Stimulated activated CD8-positive, alpha-beta memory T cell treated with anti-CD3 and anti-CD28 coated beads, Interleukin-4, amount 100 ng/mL, for 1 hour (primary cell): Measurements from ENCODE around the gene CCN5.
"Not testable (repeated sequence)": the region's sequence is repeated elsewhere in the genome, so short reads cannot be mapped to it uniquely, and the experiment has no call there.

Source experiments
- DNase-seq, 2 donors: peaks; one replicate each; pipeline ENCODE4 v3.0.0-alpha.2; 2020; ENCODE audit warnings: low read depth in 2 of 2, low spot score in 1 of 2

CCN5 gene

DNA sequence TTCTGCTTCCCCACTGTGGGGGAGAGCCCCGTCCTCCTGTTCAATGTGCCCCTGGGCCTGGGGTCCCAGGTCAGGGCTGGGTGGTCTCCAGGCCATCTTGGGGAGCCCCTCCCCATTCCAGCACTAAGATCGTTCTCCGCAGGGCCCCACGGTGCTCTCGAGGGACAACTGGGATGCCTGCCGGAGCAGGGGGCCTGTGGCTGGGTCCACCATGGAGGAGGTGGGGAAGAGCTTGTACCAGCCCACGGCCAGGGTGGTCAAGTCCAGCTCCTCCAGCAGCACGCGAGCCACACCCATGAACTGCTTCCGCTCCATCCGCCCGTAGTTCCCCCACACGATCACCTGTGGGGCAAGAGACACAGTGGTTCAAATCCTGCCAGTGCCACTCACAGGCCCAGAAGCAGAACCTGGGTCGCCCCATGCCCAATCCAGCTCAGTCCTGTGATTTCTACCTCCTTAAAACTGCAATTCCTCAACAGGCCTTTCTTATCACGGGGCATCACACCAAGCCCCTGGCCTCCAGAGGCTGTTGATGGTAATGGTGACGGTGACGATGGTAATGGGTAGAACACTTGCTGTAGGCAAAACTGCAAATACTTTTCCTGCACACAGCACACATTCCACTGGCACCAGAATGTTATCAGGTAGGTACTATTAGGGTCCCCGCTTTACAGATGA, 41.0 kb downstream of the CCN5 start:
- DNase-seq, result no peak

DNA sequence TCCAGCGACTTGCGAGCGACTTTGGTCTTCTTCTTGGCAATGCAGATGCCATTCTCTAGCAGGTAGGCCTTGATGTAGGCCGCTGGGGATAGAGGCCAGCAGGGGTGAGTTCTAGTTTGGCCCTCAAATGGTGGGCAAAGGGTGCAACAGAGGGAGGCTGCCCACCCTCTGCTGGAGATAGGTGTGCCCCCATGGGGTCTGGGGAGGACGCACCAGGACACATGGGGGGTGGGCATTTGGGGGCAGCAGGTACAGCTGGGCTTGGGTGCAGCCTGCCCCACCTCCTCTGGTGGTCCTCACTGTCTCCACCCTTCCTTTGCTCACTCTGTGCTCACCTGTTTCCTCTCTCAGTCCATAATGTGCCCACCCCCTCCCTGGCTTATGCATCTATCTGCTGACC, 41.8 kb downstream of the CCN5 start:
- DNase-seq, result no peak

DNA sequence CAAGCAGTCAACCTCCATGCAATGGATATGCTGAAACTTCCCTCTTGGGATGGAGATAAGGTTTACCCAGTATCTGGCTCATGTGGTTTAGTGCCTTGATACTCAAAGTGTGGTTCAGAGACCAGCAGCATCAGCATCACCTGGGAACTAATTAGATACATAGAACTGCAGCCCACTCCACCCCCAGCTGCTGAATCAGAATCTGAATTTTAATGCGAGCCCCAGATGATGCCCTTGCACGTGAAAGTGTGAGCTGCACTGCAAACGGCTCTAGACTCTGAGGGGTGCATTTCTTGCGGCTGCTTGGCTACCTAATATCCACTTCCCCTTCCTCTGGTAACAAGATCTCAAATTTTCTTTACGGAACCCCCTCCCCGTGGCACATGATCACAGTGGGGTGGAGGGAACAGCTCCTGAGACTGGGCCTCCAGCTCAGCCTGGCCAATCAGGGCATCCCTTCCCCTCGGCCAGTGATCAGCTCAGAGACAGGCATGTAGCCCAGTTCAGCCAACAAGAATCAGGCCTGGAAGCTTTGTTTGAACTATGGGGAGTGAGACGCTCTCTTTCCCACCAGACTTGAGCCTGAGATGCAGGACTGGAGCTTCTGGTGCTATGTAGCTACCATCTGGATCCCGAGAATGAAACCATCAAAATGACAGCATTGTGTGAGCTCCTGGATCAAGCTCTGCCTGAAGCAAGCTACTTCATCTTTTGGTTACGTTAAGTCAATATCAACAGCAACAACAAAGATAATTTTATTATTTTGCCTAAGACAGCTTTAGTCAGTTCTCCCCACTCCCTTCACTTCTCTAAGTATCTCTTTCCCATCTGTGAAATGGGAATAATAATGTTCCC, 43.3 kb downstream of the CCN5 start:
- no peak for DNase-seq

DNA sequence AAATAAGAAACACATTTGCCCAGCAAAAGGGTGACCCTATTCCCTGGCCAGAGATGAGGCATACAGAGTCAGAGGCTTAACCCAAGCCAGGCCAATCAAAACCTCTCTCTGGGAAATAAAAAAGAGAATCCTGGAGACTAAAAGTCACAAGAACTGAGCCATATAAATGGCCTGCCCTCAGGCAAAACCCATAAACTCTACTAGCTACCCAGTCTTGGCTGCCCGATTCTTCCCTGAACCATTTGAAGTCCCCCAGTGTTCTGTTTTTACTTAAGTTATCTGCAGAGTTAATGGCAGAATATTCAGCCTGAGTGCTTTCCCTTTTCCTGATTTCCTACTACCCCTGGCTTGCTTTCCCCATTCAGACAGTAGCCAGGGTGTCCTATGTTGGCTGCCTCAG, 44.4 kb downstream of the CCN5 start:
- DNase-seq, result no peak

DNA sequence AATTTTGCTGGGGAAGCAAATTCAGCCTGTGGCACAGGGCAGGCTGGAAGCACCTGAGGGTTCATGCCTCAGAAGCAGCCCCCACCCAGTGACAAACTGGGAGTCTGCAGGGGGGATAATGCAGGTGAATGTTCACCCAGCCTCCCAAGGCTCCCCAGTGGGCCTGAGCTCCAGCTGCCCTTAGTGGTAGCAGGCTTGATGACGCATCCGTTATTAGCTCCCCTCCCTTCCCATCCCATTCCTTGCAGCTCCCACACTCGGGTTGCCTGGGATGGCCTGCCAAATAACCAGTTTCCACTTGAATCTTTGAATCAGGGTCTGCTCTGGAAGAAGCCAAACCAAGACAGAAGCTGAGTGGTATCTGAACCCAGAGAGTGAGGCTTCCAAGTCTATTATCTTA, 46.3 kb downstream of the CCN5 start:
- DNase-seq, result no peak

DNA sequence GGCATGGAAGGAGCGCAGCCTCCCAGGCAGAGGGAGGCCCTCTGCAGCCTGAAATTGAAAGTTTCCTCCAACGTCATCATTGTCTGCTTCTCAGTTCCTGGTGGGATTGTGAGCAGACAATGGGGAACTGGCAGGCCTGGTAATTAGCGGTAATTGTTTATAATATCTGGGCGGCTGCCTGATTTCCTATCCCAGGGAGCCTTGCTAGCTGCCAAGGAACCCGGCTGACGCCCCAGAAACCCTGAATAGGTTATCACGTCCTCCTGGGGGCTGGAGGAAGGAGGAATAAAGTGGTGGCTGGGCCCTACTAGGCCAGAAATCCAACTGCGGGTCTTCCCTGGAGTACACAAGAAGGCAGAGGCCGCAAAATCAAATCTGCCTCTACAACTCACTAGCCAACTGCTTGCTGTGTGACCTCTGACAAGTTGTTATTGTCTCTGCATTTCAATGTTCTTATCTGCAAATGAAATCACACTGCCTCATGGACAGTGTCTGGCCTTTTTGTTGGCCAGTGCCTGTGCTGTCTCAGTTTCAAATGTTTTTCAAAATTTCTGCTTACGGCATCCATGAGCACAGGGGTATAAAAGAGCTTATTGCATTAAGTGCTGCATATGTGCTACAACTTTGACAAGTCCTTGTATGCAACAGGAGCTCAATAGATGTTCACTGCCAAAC, 47.4 kb downstream of the CCN5 start:
- no peak for DNase-seq

DNA sequence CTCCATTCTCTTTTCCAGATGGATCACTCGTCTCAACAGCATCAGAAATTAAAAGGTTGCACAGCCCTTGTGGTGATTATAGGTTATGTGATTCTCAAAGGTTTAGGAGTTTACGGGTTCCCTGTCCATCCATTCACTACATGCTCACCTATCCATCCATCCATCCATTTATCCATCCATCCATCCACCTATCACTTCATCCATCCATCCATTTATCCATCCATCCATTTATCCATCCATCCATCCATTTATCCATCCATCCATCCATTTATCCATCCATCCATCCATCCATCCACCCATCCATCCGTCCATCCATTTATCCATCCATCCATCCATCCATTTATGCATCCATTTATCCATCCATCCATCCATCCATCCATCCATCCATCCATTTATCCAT, 48.6 kb downstream of the CCN5 start:
- DNase-seq, result not testable (repeated sequence)

DNA sequence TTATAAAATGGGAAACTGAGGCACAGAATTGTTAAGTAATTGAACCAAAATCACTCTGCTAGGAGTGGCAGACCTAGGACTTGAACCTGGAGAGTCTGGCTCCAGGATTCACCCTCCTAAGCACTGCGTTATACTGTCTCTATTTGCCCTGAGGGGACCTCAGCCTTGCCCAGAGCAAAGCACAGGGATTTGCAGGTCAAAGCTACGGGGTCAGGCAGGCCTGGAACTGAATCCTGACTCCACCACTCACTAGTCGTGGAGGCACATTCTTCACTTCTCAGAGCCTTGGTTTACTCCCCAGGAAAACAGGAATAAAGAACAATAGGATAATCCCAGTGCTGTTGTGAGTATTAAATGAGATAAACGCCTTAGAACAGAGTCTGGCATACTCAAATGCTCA, 49.9 kb downstream of the CCN5 start:
- no peak for DNase-seq

DNA sequence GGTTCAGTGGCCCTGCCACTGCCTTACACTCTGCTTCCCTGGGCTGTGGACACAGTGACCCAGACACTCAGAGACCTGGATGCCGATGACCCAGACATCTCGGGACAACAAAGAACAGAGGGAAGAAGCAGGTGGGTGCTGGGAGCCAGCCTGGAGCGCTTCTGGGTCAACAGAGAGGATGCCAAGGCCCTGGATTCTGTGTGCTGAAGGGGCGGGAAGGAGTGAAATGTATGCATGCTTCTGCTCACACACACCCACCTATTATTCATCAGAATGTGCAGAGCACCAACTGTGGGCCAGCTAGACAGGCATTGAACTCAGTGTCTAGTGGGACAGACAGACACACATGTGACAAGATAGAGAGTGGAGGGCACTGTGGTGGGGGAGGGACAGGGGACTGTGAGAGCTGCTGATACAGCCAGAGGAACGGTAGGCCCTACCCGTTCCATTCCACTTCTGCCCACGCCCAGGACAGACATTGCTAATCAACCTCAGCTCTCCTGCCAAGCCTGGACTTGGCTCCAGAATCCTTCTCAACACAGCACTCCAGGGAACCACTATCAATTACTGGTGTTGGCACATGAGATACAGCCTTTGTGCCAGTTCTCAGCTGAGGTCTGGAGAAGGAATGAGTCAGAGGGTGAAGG, 50.7 kb downstream of the CCN5 start:
- DNase-seq, result no peak

DNA sequence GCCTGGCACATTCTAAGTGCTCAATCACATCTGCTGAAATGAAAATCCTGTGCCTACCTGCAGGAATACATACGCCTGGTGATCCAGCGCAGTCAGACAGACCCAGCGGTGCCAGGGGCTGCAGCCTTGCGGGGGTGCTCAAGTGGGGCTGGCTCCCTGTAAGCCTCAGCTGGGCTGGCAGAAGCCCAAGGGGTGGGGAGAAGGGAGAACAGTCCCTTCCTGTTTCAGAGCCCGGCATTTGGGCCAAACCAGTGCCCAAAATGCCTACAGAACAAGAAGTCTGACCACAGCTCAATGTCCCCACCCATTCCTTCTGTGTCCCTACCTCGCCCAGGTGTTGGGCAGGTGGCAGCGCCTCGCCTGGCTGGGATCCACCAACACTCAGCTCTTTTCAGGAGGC, 53.1 kb downstream of the CCN5 start:
- no peak for DNase-seq

DNA sequence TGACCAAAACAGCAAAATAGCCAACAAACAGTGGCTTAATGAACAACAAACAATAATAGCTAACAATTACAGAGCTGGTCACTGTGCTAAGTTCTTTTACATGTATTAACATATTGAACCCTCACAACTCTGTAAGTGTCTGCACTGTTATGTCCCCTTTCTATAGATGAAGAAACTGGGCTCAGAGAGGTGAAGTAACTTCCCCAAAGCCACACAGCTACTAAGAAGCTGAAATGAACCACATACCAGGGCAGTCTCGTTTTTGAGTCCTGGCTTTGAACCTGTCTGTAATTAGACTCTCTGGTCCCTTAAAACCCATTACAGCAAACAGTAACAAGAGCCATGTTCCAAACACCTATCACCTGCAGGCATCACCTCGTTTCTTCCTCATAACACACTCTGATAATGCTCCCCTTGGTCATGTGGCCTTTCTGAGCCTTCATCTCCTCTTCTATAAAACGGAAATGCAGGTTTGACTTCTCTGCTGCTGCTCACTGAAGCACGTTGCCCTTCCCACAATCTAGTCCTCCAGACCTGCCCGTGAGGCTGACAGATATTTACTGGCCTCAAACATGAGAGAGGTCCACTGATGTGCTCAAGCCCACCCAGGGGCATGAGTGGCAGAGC, 53.8 kb downstream of the CCN5 start:
- DNase-seq, result no peak

DNA sequence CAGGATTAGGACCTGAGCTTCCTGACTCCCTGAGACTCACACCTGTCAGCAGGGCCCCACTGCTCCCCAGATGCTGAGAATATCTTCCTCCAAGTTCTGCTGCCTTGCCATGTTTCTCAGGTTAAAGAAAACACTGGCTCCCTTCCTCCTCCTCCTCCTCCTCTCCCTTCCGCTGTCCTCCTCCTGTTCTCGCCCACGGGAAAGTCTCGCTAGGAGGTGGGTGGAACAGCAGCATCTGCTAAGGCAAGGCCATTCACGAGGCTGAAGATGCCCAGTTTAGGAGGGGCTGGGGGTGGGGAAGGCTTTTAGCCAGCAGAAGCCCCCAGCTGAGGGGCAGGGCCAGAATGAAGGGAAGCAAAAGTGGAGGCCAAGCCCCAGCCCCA, 54.3 kb downstream of the CCN5 start:
- no peak for DNase-seq

DNA sequence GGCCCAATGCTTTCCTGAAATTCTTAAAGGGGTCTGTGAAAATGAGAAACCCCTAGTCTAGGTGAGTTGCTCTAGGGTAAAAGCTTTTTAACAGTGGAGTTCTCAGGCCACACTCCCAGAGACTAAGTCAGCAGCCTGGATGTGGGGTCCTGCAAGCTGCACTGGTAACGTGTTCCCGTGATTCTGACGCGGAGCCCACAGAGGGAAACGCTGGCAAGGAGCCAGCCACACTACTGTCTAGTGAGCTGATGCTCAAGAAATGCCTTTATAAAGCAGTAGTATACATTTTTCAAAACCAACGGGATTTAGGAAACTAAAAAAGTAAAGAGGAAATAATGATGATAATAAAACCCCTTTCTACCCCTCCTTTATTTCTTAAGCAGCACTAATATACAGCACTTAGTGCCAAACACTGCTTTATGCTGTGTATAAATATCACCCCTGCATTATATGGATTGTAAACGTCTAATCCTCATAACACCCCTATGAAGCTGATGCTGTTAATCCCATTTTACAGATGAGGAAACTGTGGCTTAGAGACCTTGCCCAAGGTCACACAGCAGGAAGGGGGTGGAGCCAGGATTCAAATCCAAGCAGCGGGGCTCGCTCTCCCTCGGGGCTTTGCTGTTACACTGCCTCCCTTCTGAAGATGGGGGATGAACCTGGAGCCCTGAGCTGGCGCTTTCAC, 55.5 kb downstream of the CCN5 start:
- DNase-seq, result no peak

DNA sequence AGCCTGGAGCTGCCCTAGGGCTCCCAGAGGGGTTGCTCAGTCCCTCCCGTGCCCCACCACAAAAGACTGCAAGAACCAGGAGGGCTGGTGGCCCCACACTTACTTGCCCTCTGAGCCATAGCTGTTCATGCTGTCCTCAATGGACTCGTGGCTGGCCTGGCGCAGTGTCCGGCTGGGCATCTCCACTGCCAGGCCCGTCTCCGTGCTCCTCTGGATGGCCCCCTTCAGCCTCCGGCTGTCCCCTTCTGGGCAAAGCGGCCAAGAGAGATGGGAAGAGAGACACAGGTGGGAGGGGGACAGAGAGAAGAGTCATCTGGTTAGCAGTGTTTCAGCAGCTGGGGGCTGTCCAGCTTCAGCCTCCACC, 56.0 kb downstream of the CCN5 start:
- DNase-seq, result no peak

DNA sequence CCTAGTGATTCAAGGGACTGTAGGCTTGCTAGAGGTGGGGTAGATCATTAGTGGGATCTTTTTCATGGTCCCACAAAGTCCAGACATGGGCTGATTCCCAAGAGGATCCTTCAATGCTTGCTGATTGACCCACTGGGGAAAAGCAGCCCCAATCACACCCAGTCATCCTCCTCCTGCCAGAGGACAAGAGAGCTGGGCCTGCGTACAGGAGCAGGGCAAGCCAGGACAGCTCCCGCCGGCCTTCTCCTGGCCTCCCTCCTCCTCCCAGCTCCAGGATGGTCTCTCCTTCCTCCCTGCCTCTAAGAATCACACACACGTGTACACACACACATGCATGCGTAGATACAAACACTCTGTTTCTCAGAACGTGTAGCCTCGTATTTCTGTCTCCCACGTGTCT, 57.5 kb downstream of the CCN5 start:
- DNase-seq, result no peak

DNA sequence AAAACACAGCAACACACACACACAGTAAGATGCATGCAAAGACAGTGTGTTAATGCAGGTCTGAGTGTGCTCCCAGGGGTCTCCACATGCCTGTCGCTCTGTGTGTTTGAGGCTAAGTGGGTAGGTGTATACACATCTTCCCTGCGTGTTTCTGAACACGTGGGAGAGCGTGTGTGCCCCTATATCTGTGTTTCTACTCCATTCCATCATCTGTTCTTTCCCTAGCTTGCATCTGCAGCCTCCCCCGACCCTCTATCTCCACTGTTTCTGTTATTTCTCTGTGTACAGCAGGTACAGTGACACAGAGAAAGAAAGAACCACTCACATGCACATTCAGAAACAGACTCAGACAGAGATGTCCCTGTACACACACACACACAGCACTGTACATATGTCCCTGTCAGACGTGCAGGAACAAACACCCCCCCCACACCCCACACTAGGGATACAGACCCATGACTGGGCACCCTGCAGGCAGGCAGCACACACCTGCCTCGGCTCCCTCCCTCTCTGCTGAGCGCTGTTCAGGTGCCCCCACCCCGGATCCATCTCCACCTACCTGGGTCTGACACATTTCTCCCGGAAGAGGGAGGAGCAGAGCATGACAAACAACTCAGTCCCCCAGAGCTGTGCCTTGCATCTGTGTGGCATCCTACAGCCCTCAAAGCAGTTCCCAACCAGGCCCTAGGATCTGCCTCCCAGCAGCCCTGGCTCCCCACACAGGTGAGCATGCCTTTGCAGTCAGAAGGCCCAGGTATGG, 58.1 kb downstream of the CCN5 start:
- no peak for DNase-seq

DNA sequence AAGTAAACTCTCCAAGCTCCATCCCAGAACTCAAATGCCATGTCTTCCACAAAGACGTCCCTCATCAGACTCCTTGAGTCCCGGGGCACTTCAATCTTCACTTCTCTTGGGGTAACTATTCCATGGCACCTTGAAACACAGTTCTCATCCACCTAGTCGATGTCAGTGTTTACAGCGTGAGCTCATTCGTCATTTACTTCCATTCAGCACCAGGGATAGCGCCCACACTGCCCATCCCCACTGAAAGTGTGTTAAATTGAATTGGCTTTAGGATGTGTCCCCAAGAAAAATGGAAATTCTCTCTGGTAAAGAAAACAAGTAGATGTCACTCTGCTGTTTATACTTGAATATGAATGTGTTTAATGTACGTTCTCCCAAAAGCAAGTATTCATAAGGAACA, 61.8 kb downstream of the CCN5 start:
- no peak for DNase-seq
